NCI-H1436 treated with DMSO at 0.1 percent for 48 hours (cell line): Measurements from ENCODE around the gene F10.
"Not testable (repeated sequence)": the region's sequence is repeated elsewhere in the genome, so short reads cannot be mapped to it uniquely, and the experiment has no call there.

Experiments
- DNase-seq: peaks from one replicate; lab custom pipeline; 2025; lab: John Stamatoyannopoulos, UW

F10 gene

DNA sequence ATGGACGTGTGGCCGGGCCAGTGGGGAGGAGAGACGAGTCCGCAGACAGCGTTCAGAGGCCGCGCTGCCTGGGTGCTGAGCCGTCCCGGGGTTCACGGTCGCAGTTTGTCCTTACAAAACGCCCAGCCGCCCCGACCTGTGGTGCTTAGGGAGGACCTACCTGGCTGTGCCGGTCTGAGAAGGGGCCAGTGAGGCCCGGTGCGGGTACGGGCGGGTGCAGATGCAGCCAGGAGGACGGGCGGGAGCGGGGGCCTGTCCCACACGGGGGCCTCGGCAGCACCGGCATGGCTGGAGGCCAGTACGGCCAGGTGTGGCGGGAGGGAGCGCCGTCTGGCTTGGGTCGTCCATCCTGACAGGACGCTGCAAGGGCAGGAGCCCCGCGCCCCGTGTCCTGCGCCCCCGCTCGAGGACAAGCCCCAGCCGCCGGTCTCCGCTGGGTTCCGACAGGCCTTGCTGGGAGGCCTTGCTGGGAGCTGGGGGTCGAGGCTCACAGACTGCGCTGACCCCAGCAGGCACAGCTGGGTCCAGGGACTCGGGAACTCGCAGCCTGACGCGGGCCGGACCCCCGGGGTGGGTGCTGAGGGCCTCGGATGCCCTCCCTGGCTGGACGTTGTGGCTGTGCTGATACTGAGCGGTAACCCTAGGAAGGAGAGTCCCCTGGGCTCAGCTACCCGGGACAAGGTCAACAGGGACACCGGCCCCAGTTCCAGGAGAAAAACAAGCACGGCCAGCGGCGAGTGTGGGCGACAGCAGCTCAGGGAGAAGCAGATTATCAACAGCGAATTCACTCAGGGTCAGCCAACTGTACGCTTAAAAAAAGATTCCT lies 30.6 kb downstream of the F10 start:
- DNase-seq = no peak

DNA sequence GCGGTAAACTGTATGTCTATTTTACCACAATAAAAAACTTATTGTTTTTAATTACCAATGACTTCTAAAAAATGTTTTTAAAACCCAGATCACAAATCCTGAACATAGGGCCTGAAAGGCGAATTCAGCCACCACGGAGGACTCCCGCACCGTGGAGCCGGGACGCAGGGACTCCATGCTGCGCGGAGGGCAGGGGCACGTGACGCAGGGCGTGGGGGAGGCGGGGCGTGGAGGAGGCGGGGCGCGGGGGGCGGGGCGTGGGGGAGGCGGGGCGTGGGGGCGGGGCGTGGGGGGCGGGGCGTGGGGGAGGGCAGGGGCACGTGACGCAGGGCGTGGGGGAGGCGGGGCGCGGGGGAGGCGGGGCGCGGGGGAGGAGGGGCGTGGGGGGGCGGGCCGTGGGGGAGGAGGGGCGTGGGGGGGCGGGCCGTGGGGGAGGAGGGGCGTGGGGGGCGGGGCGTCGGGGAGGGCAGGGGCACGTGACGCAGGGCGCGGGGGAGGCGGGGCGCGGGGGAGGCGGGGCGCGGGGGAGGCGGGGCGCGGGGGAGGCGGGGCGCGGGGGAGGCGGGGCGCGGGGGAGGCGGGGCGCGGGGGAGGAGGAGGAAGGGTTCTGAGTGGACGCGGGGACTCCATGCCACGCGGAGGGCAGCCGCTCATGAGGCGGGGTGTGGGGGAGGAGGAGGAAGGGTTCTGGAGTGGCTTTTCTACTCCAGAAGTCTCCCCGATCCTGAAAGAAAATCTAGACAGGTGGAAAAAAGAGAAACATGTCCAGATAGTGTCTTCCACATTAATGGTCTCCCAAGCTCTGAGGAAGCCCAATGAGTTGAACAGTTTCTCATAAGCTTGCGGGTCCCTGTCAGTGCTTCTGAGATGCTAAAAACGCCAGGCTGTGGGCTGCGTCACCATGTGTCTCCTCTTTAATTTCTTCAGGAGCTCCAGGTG lies 31.5 kb downstream of the F10 start:
- DNase-seq = no peak

DNA sequence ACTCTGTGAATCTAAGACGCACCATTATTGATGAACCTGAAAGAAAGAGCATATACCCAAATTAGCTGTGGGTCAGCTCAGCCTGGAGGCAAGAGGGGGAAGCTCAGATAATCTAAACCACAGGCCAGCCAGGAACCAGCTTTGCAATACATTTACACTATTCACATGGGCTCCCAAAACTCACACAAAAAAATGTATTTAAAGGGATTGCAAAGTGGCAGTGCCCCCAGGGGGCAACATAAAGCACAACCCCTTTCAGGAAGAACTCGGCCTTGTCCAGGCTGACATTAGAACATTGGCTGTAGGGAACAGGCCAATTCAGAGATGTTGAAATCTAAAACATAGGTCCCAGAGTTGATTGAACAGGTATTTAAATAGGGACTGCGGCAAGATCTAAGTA lies 32.6 kb downstream of the F10 start:
- no peak for DNase-seq

DNA sequence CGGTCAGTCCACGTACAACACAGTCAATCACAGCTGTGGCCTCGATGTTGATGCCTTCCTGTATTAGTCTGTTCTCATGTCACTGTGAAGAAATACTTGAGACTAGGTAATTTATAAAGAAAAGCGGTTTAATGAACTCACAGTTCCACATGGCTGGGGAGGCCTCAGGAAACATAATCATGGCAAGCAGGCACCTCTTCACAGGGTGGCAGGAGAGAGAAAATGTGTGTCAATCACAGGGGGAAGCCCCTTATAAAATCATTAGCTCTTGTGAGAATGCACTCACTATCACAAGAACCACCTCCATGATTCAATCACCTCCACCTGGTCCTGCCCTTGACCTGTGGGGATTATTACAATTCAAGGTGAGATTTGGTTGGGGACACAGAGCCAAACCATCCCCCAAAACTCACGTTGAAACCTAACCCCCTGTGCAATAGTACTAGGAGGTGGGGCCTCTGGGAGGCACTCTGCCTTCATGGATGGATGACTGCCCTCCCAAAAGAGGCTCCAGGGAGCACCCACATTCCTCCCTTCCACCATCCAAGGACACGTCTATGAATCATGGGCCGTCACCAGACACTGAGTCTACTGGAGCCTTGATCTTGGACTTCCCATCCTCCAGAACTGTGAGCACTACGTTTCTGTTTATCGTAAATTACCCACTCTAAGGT lies 33.5 kb downstream of the F10 start:
- no peak for DNase-seq

DNA sequence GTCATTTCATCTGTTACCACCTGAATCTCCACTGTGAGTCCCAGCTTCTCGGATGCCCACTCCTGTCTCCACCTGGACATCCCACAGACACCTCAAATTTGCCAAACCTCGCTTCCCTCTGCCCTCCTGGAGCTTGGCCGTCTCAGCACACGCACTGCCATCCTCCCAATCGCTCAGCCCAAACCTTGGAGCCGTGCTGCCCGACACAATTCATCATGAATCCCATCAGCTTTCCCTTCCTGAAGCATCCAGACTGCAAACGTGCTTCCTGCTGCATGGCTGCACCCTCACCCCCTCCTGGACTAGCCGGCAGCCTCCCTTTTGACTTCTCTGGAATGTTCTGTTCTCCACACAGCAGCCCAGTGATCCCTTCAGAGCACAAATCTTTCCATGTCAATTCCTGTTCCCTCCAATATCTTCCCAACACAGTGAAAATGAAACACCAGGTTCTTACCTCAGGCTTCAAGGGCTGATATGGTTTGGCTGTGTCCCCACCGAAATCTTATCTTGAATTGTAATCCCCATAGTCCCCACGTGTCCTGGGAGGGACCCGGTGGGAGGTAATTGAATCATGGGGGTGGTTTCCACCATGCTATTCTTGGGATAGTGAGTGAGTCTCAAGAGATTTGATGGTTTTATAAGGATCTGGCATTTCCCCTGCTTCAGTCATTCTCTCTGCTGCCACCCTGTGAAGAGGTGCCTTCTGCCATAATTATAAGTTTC lies 34.8 kb downstream of the F10 start:
- no peak for DNase-seq

DNA sequence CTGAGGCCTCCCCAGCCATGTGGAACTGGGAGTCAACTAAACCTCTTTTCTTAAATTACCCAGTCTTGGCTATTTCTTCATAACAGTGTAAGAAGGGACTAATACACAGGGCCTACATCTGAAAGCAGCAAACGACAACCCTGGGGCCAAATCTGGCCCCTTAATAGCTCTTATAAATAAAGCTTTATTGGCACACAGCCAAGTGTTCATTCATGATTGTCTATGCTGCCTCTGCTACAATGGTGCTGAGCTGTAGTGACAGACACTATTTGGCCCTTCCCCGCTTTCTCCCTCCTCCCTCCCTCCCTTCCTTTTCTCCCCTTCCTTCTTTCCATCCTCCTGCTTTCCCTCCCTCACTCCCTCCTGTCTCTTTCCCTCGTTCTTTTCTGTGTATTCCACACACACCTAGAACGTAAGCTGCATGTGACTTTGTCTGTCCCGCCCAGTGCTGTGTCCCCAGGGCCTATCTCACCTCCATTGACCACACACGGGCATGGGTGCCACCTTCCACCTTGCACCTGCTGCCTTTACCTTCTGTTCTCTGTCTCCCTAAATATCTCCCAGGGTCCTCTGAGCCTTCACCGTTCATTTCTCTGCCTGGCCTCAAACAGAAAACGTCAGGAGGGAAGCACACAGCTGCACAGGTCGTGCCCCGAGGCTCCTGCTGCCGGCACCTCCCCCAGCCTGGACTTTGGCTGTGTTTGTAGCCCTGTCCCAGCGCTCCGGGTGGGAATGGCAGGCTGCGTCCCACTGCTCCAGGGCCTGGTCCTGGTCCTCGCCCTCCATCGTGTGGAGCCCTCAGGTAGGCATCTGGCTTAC lies 35.5 kb downstream of the F10 start, which contains the start of gene PROZ:
PROZ (plus strand) TSS at position 720 of the 819 bp plus-strand sequence; CDS start at position 733, 13 bp downstream.
- no peak for DNase-seq

DNA sequence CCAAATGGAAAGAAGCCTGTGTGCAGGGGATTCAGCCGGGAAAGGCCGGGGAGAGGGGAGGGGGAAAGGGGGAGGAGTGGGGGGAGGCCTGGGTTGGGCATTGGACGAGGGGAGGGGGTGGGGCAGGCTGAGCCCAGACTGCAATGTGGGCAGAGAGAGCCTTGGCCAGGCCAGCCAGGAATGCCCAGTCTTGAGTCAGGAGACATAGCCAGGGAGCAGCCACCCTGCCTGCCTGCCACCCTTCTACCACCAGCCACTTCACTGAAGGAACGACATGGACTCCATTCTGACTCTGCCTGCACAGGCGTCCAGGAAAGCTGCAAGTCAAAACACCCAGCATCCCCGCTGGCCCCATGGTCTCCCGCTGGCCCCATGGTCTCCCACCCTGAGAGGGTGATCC lies 36.3 kb downstream of the F10 start:
- no peak for DNase-seq

DNA sequence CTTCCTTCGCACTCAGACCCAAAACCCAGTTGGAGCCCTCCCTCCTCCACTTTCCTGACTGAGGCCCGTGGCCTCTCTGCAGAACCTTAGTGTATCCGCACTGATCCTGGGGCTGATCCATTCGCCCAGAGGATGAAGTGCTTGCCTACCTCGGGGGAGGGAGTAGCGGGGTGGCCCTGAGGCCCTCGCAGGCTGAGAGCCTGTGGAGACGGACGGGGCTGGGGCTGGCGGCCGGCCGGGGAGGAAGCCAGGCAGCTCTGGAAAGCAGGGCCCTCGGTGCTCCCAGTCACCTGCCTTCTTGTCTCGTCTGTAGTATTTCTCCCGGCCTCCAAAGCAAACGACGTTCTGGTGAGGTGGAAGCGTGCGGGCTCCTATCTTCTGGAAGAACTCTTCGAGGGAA lies 37.1 kb downstream of the F10 start:
- no peak for DNase-seq

DNA sequence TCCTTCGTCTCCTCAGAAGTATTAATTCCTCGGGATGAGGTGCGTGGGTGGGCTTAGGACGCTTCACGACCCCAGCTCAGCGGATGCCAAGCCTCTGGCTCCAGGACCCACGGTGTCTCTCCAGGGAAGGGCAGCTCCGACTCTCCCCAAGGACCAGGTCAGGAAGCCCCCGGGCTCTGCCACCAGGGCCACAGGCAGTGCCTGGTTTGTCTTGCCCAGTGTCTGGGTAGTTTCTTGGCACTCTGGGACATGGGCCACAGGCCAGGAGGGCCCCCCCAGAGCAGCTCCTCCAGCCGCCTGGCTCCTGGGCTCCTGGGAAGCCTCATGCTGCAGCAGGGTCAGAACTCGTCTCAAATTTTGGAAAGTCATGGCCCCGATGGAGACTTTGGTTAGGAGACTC lies 38.4 kb downstream of the F10 start:
- no peak for DNase-seq

DNA sequence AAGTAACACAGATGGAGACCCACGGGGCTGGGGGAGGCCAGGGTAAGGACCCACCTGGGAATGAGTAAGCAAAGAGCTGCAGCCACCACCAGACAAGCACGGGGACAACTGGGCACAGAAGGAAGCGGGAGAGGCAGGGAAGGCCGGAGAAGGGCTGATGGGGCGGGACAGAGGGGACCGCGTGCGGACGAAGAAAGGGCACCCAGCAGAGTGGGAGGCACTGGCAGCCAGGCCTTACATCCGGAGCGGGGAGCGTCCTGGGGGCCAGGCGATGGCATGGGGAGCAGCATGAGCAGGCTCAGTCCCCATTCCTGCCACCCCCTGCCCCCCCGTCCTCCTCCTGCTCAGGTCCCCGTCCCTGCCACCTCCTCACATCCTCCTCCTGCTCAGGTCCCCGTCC lies 38.8 kb downstream of the F10 start:
- no peak for DNase-seq

DNA sequence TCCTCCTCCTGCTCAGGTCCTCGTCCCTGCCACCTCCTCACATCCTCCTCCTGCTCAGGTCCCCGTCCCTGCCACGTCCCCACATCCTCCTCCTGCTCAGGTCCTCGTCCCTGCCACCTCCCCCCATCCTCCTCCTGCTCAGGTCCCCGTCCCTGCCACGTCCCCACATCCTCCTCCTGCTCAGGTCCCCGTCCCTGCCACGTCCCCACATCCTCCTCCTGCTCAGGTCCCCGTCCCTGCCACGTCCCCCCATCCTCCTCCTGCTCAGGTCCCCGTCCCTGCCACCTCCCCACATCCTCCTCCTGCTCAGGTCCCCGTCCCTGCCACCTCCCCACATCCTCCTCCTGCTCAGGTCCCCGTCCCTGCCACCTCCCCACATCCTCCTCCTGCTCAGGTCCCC lies 39.4 kb downstream of the F10 start:
- DNase-seq = not testable (repeated sequence)

DNA sequence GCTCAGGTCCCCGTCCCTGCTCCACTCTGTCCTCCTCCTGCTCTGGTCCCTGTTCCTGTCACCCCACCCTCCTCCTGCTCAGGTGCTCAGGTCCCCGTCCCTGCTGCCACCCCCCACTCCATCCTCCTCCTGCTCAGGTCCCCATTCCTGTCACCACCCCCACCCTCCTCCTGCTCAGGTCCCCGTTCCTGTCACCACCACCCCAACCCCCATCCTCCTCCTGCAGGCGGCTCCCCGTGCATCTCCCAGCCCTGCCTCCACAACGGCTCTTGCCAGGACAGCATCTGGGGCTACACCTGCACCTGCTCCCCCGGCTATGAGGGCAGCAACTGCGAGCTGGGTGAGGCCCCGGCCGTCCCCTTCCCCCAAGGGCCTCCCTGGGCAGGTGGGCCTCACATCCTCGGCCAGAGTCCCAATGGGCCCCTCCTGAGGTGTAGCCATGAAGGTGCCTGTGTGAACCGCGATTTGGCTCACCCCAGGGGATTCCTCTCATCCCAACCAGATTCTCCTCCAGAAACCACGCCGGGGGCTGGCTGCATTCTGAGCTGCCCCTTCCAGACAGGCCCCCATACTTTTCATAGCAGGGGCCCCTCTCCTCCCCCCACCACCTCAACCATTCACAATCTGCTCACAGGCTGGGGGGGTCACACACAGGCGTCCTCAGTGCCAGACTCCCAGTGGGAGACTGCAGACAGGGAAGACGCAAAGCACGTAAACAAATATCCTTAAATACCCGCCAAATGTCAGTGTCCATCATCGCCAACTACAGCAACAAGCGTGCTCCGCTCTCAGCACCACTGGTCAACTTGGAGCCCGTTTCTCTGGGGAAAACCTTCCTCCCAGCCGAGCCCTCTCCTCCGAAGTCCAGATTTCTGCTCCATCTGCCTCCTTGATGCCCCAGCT lies 40.4 kb downstream of the F10 start:
- DNase-seq = no peak

DNA sequence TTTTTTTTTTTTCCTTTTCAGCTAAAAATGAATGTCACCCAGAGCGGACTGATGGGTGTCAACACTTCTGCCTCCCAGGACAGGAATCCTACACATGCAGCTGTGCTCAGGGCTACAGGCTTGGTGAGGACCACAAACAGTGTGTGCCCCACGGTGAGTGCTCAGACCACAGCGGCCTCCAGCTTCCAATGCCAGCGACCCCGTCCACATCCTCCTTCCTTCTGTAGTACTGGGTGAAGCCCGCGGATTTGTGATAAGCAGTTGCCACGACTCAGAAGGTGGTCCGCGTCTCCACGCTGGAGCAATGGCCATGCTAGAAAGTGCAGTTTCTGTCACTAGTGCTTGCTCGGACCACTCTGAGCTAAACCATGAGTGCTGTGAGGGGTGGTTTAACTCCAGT lies 41.9 kb downstream of the F10 start:
- DNase-seq = no peak

DNA sequence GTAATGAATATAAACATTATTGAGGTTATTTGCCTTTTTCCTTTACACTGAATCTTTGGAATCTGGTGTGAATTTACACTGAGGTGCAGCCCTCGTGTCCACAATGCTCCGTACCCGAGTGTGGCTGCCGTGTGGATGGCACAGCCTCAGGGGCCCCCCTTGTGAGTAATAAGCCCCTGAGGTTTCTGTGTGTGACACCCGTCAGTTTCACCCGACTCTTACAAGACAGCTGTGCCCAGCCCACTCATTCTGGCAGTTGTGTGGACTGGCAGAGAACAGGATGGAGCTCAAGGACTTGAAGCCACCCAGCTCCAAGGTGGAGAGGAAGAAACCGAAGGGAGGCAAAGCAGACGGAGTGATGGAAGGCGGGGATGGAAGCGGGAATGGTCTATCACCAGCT lies 43.7 kb downstream of the F10 start:
- no peak for DNase-seq

DNA sequence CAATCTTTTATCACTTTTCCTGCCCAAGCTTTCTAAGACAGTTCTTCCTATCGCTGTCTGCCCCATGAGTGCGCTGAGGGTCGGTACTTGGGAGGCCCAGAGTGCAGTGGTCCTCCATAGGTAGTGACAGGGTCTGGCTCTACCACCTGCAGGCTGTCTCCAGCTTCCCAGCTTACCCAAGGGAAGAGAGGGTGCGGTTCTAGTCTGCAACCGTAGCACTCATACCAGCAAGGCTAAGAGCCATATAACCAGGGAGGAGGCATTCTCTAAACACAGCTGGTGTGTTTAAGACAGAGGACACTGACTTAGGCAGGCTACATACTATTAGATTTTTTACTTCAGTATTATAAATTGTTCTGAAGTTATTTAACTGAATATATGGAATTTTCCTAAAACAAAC lies 44.1 kb downstream of the F10 start:
- no peak for DNase-seq

DNA sequence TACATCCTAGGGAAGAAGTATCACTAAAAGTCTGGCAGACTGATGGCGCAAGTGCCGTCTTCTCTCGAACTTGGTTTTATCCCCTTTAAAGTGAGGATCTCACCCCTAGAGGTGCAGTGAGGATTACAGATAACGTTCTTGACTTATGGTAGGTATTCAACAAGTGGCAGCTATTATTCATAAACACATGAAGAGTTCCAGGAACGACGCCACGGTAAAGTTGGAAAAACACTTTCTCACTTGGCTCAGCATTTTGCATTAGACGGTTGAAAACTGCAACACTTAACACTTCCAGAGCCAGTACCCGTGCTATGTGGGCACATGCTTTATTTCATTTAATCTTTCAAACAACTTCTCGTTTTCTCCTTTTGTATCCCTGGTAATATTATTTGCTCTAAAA lies 44.6 kb downstream of the F10 start:
- no peak for DNase-seq

DNA sequence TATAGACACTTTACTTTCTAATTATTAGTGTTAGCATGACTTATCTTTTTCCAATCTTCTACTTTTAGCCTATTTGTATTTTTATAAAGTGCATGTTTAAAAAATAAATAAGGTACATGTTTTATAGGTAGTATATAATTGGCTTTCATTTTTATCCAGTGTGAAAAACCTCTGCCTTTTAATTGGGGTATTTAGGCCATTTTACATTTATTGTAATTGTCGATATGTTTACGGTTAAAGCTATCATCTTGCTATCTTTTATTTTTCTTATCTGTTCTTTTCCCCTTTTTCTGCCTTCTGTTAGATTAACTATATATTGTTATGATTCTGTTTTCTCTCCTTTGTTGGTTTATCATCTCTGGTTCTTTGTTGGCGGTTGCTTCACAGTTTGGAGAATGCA lies 45.0 kb downstream of the F10 start:
- DNase-seq = no peak

DNA sequence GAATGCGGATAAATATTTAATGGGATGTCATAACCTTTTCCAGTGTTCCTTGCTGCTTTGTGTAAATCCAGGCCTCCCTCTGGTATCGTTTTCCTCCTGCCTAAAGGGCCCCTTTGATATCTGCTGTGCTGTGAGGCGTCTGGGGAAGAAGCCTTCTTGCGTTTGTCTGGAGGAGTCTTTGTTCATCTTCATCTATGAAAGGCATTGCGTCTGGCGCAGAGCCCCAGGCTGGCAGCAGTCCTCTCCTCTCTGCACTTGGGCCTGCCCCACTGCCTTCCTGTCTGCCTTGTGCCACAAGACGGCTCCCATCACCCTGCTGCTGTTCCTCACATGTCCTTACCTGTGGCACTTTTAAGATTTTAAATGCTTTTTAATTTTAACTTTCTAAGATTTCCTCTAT lies 45.6 kb downstream of the F10 start:
- no peak for DNase-seq

DNA sequence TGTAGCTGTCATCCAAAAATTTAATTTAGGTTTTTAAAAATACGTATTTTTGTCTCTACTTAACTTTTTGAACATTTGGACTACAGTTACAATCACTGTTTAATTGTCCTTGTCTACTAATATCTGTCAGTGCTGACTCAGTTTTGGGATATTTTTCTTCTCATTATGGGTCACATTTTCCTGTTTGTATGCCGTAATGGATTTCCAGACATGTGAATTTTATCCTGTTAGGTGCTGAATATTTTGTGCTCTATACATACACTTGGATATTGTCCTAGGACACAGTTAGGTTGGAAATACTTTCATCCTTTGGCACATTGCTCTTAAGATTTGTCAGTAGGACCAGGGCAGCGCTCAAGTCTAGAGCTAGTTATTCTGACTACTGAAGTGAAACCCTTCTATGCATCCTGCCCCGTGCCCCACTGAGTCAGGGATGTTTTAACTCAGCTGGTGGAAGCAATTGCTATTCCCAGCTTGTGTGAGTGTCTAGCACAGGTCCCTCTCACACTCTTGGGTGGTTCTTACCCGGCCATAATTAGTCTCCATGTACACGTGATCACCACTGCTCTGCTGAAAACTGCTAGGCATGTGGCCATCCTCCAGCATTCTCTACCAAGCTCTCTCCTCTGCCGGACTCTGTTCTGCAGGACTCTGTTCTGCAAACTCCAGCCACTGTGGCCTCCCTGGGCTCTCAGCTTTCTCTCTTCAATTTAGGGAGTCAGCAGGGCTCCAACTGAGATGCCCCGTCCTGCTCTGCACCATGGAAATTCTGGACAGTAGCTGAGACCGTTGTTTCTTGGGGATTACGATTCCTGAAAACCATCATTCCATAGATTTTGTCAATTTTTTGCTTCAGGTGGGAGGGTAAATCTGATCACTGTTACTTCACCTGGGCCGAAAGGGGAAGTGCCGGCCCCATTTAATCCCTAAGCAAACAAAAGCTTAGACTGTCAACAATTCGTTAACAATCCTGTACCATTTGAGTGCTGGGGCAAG lies 47.0 kb downstream of the F10 start:
- no peak for DNase-seq
